Naive thymus-derived CD4-positive, alpha-beta T cell (primary cell): ENCODE measurements around the gene MTO1. TPM values are rescaled to one million over a fixed set of nuclear protein-coding genes. Genes with fewer than 3 reads are reported as not detected.

Source experiments
- ATAC-seq: fragments of 150-1000 bp; cut with Tn5 transposase; 2 replicates; pipeline ENCODE4 v1.10.0; 2021; ENCODE audit warnings: mild to moderate bottlenecking, moderate library complexity
- CTCF ChIA-PET: fragments of 350-600 bp; sonication (Branson Sonifier 250); formaldehyde crosslinking; loops from one replicate; lab custom pipeline; 2021; ENCODE audit warnings: antibody characterized with exemption; lab: Charles Lee
- POLR2A ChIA-PET: fragments of 350-600 bp; sonication (Branson Sonifier 250); formaldehyde crosslinking; loops from one replicate; lab custom pipeline; 2021; ENCODE audit warnings: antibody characterized with exemption, inconsistent platforms; lab: Charles Lee
- DNase-seq, 9 donors: peaks; one replicate each; pipeline versions ENCODE4 v3.0.0 to v3.0.0-alpha.2; 2020 to 2022; ENCODE audit warnings: mixed read lengths in 1 of 9
- H3K27ac ChIP-seq: one replicate; pipeline ENCODE4 v1.7.0; 2013; ENCODE audit warnings: mild to moderate bottlenecking, low read depth, low read length, moderate library complexity
- H3K27me3 ChIP-seq, 2 donors: one replicate each; pipeline ENCODE4 v1.7.0; 2013; ENCODE audit warnings: low read length in 2 of 2, mild to moderate bottlenecking in 2 of 2, moderate library complexity in 2 of 2; ENCODE audit not compliant: control insufficient read depth in 2 of 2, insufficient read depth in 2 of 2
- H3K36me3 ChIP-seq, 3 experiments: 1 replicate in 2 of 3; 2 replicates in 1 of 3; pipeline ENCODE4 v1.7.0; 2013; ENCODE audit warnings: low read length in 3 of 3, mild to moderate bottlenecking in 3 of 3, moderate library complexity in 1 of 3; ENCODE audit not compliant: insufficient read depth in 3 of 3, control insufficient read depth in 2 of 3
- H3K4me1 ChIP-seq, 2 donors: one replicate each; pipeline ENCODE4 v1.7.0; 2013; ENCODE audit warnings: low read length in 2 of 2, mild to moderate bottlenecking in 2 of 2, moderate library complexity in 1 of 2; ENCODE audit not compliant: control insufficient read depth in 2 of 2, insufficient read depth in 2 of 2
- H3K4me3 ChIP-seq: 2 replicates; pipeline ENCODE4 v1.7.0; 2013; ENCODE audit warnings: mild to moderate bottlenecking, low read length
- H3K9me3 ChIP-seq, 3 experiments: 1 replicate in 2 of 3; 2 replicates in 1 of 3; pipeline ENCODE4 v1.7.0; 2013; ENCODE audit warnings: low read length in 3 of 3; ENCODE audit not compliant: control insufficient read depth in 2 of 3
- H3K27ac Mint-ChIP-seq, 9 donors: one replicate each; pipeline ENCODE4 v1.8.0; 2020 to 2022; ENCODE audit warnings: mixed read lengths in 9 of 9, mild to moderate bottlenecking in 8 of 9, moderate library complexity in 5 of 9, inconsistent platforms in 2 of 9
- H3K27me3 Mint-ChIP-seq, 5 donors: one replicate each; pipeline ENCODE4 v1.8.0; 2021 to 2022; ENCODE audit warnings: mixed read lengths in 5 of 5, mild to moderate bottlenecking in 1 of 5
- H3K36me3 Mint-ChIP-seq, 5 donors: one replicate each; pipeline ENCODE4 v1.8.0; 2020 to 2022; ENCODE audit warnings: mixed read lengths in 5 of 5, mild to moderate bottlenecking in 3 of 5, inconsistent platforms in 1 of 5
- H3K4me1 Mint-ChIP-seq, 7 donors: one replicate each; pipeline ENCODE4 v1.8.0; 2020 to 2022; ENCODE audit warnings: mixed read lengths in 7 of 7, mild to moderate bottlenecking in 3 of 7, inconsistent platforms in 1 of 7
- H3K4me3 Mint-ChIP-seq, 10 donors: one replicate each; pipeline ENCODE4 v1.8.0; 2020 to 2022; ENCODE audit warnings: mild to moderate bottlenecking in 10 of 10, mixed read lengths in 10 of 10, moderate library complexity in 6 of 10, inconsistent platforms in 2 of 10
- H3K9me3 Mint-ChIP-seq, 11 donors: one replicate each; pipeline ENCODE4 v1.8.0; 2020 to 2022; ENCODE audit warnings: mixed read lengths in 11 of 11, mild to moderate bottlenecking in 4 of 11, inconsistent platforms in 1 of 11, moderate library complexity in 1 of 11
- intact Hi-C, 2 donors: fragments of 100-400 bp; cut with micrococcal nuclease; formaldehyde crosslinking; loops; one replicate each; pipeline ENCODE4 v1.15.1; 2023
- polyA plus RNA-seq, 2 donors: library from polyadenylated mRNA; unstranded; fragments of 300-500 nt; fragmentation: Illumina TruSeq; gene quantifications; one replicate each; pipeline ENCODE4 v1.2.3, GENCODE V29; 2021
- total RNA-seq, 6 experiments: library from RNA in 5 of 6; stranded (reverse) in 5 of 6; gene quantifications; 1 replicate in 5 of 6; 2 replicates in 1 of 6; pipeline ENCODE4 v1.2.3 and lab custom pipeline; 2021 to 2026

The MTO1 gene
- 10 to 100 TPM; 43.5 to 92.0 (median 48.6) TPM for total RNA-seq
- 10 to 100 TPM; 27.2 to 37.8 TPM for polyA plus RNA-seq
- 69.1 reads per million, percentile 78 among the genes with 10 or more reads in this experiment for total RNA-seq (lab: John Stamatoyannopoulos, UW)

DNA sequence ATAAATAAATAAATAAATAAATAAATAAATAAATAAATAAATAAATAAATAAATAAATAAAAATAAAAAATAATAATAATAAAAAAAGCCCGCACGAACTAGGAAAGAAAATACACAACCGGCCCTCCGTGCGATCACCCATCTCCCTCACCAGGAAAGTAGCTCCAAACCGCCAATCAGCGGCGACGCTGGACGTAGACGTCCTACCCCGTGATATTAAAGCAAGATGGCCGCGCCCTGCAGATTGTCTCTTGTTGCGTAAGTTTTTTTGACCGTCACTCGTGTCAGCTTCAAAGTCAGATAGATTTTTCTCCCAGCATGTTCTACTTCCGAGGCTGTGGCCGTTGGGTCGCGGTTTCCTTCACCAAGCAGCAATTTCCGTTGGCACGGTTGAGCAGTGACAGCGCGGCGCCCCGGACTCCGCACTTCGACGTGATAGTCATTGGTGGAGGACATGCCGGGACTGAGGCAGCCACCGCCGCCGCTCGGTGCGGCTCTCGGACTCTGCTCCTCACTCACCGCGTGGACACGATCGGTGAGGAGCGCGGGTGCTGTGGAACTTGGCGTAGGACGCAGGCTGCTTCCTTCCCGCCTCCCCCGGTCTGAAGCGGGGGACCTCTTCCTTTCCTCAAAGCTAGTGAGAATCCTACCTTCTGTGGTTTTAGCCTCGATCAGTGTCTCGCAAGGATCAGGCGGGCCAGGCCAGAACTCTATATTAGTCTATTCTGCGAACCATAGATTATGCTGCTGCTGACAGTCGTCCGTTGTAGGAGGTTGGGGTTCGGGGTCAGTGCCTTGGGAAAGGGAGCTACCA is at the start of gene MTO1:
Gene MTO1, plus strand, starts transcription at position 201 of the 814 bp plus-strand sequence. Its CDS starts 118 bp downstream, at position 319.
- Mint-ChIP-seq H3K27me3 (no peaks in the 10 kb centered on the region), H3K9me3 (no peaks in the 10 kb centered on the region), H3K36me3 (peaks cover 0 to 20% (median 4%) of the 10 kb centered on the region in 5 donors), H3K4me1 (peaks cover 11 to 53% (median 32%) of the 10 kb centered on the region in 7 donors), H3K27ac (peak within 1 kb of the TSS; percentile 96 to 100 (median 98)), H3K4me3 (peak within 1 kb of the TSS; percentile 87 to 100 (median 98))
- Histone ChIP-seq H3K27me3 (no peaks in the 10 kb centered on the region), H3K9me3 (no peaks in the 10 kb centered on the region), H3K4me3 (peak within 1 kb of the TSS; percentile 92), H3K4me1 (peaks cover 0 to 8% of the 10 kb centered on the region in 2 donors), H3K27ac (peak within 1 kb of the TSS; percentile 93), H3K36me3 (peaks cover 0 to 16% (median 6%) of the 10 kb centered on the region in 3 experiments)
- DNase-seq (peak; percentile 50 to 86 (median 81)), ATAC-seq (peak; percentile 97)
- ChIA-PET POLR2A (interaction anchor here (0.6 to 6.2 kb wide), 20 partner anchors 9 to 1779 kb away, joined by 3 to 81 read pairs (median 4); partner anchors contain the start of genes CGAS and EEF1A1), CTCF (interaction anchor here (0.7 to 2.7 kb wide), 7 partner anchors 10 to 845 kb away, joined by 3 to 10 read pairs (median 5); partner anchors contain the start of genes CGAS, EEF1A1 and SLC17A5)
- intact Hi-C loops, result loop anchor here (1.0 to 10.0 kb wide), 13 partner anchors 9 to 1823 kb away; partner anchors contain the start of genes EEF1A1 (in 2 of the 2), CGAS (in 1 of the 2), COX7A2 (in 1 of the 2) and KCNQ5 (in 1 of the 2)

DNA sequence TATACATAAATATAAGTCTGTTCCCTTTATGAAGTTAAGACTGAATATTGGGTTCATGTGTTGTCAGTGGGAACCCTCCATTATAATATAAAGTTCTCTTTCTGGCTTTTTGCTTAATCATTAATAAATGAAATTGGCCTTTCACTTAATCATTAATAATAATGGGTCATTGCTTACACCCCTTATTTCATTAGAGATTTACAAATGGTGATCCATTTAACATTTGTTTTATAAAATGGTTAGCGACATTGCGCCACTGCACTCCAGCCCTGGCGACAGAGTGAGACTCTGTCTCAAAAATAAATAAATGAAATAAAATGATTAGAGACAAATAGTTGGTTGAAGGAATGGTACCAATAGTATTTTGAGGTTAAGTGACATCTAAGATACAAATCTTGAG is 48.4 kb upstream of the MTO1 start:
- H3K4me3 Mint-ChIP-seq, result no peak overlapping the region
- Histone ChIP-seq H3K4me1 (no peaks in the 10 kb centered on the region), H3K27ac (no peak overlapping the region), H3K9me3 (no peaks in the 10 kb centered on the region), H3K27me3 (no peaks in the 10 kb centered on the region), H3K36me3 (no peaks in the 10 kb centered on the region), H3K4me3 (no peak overlapping the region)
- no peak overlapping the region for H3K27ac Mint-ChIP-seq
- intact Hi-C loops, result no loop called here
- ChIA-PET CTCF (no interaction called here), POLR2A (no interaction called here)
- H3K9me3 Mint-ChIP-seq, result peaks cover 0 to 1% (median 0%) of the 10 kb centered on the region in 11 donors
- DNase-seq, result no peak
- ATAC-seq, result no peak
- H3K27me3 Mint-ChIP-seq, result no peaks in the 10 kb centered on the region
- peaks cover 0 to 25% (median 4%) of the 10 kb centered on the region in 5 donors for H3K36me3 Mint-ChIP-seq
- peaks cover 0 to 4% (median 0%) of the 10 kb centered on the region in 7 donors for H3K4me1 Mint-ChIP-seq

- Mint-ChIP-seq H3K4me3 (no peak overlapping the region), H3K27me3 (no peaks in the 10 kb centered on the region), H3K4me1 (peaks cover 4 to 24% (median 14%) of the 10 kb centered on the region in 7 donors), H3K9me3 (peaks cover 0 to 3% (median 0%) of the 10 kb centered on the region in 11 donors), H3K36me3 (peaks cover 0 to 39% (median 7%) of the 10 kb centered on the region in 5 donors), H3K27ac (peak overlapping the region in 3 of 9 donors; percentile 4 to 89 (median 55))
- H3K27ac ChIP-seq, result no peak overlapping the region
- ChIA-PET POLR2A (no interaction called here), CTCF (no interaction called here)
- H3K4me1 ChIP-seq, result peaks cover 10 to 18% of the 10 kb centered on the region in 2 donors
- intact Hi-C loops, result no loop called here
- H3K36me3 ChIP-seq, result no peaks in the 10 kb centered on the region
- H3K27me3 ChIP-seq, result no peaks in the 10 kb centered on the region
- ATAC-seq (no peak), DNase-seq (no peak)
- H3K9me3 ChIP-seq, result no peaks in the 10 kb centered on the region
- H3K4me3 ChIP-seq, result no peak overlapping the region
Measured at GRCh38 chr6:73418081-73418741, 43.3 kb upstream of the MTO1 start.

DNA sequence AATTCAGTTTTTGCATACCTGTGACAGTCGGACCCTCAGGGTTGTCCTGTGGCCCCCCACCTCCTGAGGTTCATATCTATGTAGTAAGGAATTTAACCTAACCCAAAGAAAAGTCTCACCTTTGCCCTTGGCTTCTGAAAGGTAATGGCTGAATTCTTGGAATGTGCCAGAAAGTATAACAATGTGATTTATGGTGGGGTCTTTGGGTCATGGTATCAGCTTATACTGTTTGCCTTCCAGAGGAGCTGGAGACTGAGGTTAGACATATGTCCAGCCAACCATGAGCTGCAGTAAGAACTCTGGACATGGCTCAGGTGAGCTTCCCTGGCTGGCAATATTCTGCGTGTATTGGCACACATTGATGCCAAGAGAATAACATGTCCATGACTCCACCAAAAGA is 40.0 kb upstream of the MTO1 start:
- H3K4me1 Mint-ChIP-seq, result peaks cover 7 to 31% (median 14%) of the 10 kb centered on the region in 7 donors
- peaks cover 0 to 32% (median 11%) of the 10 kb centered on the region in 5 donors for H3K36me3 Mint-ChIP-seq
- POLR2A ChIA-PET, result interaction anchor here (0.7 kb wide), 1 partner anchor 50 kb away, joined by 3 read pairs; no protein-coding TSS in a partner anchor
- H3K27ac Mint-ChIP-seq, result peak overlapping the region in 8 of 9 donors; percentile 81 to 91 (median 88)
- H3K27me3 Mint-ChIP-seq, result no peaks in the 10 kb centered on the region
- peak overlapping the region in 2 of 10 donors; percentile 50 to 74 for H3K4me3 Mint-ChIP-seq
- CTCF ChIA-PET, result no interaction called here
- H3K27ac ChIP-seq, result no peak overlapping the region
- ATAC-seq (no peak), DNase-seq (no peak)
- no peak overlapping the region for H3K4me3 ChIP-seq
- H3K4me1 ChIP-seq, result peaks cover 10 to 24% of the 10 kb centered on the region in 2 donors
- H3K36me3 ChIP-seq, result no peaks in the 10 kb centered on the region
- no peaks in the 10 kb centered on the region for H3K9me3 ChIP-seq
- intact Hi-C loops, result no loop called here
- peaks cover 0 to 3% (median 0%) of the 10 kb centered on the region in 11 donors for H3K9me3 Mint-ChIP-seq
- H3K27me3 ChIP-seq, result no peaks in the 10 kb centered on the region

DNA sequence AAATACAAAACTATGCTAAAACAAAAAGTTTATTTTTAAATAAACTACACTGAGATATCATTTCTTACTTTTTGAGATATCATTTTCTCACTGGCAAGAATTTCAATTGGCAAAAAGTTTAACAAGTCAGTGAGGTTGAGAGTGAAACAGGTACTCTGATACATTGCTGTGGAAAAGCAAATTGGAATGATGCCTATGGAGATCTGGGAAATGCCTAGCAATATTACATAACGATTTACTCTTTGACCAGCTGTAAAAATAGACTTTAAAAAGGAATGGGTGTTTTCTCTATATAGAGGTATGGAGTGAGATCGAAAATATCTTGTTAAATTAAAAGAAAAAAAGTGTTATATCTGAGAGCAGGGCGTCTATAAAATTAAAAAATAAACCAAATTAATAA is 26.3 kb upstream of the MTO1 start:
- H3K4me1 Mint-ChIP-seq, result peaks cover 0 to 36% (median 0%) of the 10 kb centered on the region in 7 donors
- POLR2A ChIA-PET, result no interaction called here
- H3K4me3 Mint-ChIP-seq, result no peak overlapping the region
- H3K27me3 ChIP-seq, result no peaks in the 10 kb centered on the region
- H3K27ac Mint-ChIP-seq, result no peak overlapping the region
- no peaks in the 10 kb centered on the region for H3K27me3 Mint-ChIP-seq
- H3K4me1 ChIP-seq, result no peaks in the 10 kb centered on the region
- H3K9me3 Mint-ChIP-seq, result no peaks in the 10 kb centered on the region
- H3K36me3 Mint-ChIP-seq, result peaks cover 0 to 24% (median 20%) of the 10 kb centered on the region in 5 donors
- no peak overlapping the region for H3K4me3 ChIP-seq
- ATAC-seq (no peak), DNase-seq (no peak)
- peaks cover 0 to 12% (median 3%) of the 10 kb centered on the region in 3 experiments for H3K36me3 ChIP-seq
- intact Hi-C loops, result no loop called here
- CTCF ChIA-PET, result no interaction called here
- H3K27ac ChIP-seq, result no peak overlapping the region
- H3K9me3 ChIP-seq, result no peaks in the 10 kb centered on the region

GRCh38 chr6:73443555-73443954 is 18.0 kb upstream of the MTO1 start:
- peaks cover 0 to 7% (median 4%) of the 10 kb centered on the region in 3 experiments for H3K36me3 ChIP-seq
- POLR2A ChIA-PET, result no interaction called here
- intact Hi-C loops, result no loop called here

More at GRCh38 chr6:73443555-73443954, 18.0 kb upstream of the MTO1 start:
- Mint-ChIP-seq H3K27me3 (no peaks in the 10 kb centered on the region), H3K9me3 (peaks cover 0 to 1% (median 0%) of the 10 kb centered on the region in 11 donors), H3K36me3 (peaks cover 5 to 33% (median 21%) of the 10 kb centered on the region in 5 donors), H3K4me1 (peaks cover 0 to 56% (median 11%) of the 10 kb centered on the region in 7 donors), H3K27ac (peak overlapping the region in 1 of 9 donors; percentile 7), H3K4me3 (peak overlapping the region in 1 of 10 donors; percentile 38)
- ATAC-seq (no peak), DNase-seq (no peak)
- Histone ChIP-seq H3K9me3 (no peaks in the 10 kb centered on the region), H3K27me3 (no peaks in the 10 kb centered on the region), H3K27ac (no peak overlapping the region), H3K4me3 (no peak overlapping the region), H3K4me1 (peaks cover 0 to 4% of the 10 kb centered on the region in 2 donors)
- CTCF ChIA-PET, result no interaction called here
